NCI-H128 (cell line): ENCODE results near the gene KDM8.

Experiments used
- DNase-seq: peaks from one replicate; lab custom pipeline; 2025; ENCODE audit not compliant: unreplicated experiment; lab: John Stamatoyannopoulos, UW

Gene KDM8

GRCh38 chr16:27265982-27266381, 62.7 kb downstream of the KDM8 start:
- no peak for DNase-seq

DNA sequence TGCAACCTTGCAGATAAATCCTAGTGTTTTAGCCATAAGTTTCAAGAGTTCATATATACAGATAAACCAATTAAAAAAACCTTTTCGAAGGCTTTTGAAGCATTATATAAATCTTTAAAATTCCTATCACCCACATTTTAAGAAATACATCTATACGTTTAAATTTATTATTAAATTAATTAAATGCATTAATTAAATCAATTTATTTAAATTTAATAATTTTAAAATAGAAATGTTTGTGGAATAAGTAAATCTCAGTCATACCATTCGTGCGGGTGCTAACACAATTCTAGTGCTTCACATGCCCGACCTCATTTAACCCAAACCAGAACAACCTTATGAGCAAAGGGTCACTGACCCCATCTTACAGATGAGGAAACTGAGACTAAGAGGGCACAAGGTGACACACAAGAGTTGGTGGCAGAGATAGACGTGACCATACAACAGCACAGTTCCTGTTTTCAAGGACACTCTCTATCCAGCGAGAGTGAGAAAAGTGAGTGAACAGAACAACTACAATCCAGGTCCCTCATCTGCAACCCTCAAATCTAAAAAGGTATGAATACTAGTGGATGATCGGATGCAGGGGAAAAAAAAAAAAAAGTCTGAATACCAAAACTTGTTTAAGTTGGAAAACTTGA, 63.8 kb downstream of the KDM8 start:
- no peak for DNase-seq

DNA sequence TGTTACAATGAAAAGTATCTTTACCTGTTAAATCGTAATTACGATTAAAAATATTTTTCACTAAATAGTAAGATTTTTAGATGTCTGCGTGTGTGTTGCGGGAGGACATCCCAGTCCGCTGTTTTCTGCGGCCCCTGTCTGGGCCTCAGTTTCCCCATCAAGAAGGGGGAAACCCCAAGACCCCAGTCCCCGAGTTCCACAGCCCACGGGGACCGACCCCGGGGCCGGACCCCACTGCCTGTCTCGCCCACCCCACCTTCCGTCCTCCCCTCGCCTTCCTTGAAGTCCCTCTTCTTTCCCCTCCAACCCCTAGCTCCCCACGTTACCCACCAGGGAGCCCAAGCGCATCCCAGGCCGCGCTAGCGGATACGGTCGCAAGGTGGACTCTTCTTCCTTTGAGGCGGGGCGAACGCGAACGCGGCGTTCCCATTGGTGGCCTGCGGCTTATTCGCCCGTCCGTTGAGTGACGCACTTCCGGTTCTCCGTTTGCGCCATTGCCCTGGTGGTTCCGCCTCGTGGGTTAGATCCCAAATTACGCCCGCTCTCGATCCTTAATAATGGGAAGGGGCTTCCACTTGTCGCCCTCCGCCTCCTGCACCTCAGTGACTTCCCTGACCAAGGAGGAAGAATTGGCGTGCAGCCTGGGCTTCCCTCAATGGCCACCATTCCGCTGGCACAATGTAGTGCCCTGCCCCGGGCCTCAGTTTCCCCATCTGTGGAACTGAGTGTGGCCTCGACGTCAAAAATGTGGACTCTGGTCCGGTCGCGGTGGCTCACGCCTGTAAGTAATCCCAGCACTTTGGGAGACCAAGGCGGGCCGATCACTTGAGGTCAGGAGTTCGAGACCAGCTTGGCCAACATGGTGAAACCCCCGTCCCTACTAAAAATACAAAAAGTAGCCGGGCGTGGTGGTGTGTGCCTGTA, 65.3 kb downstream of the KDM8 start, which contains the start of gene NSMCE1:
NSMCE1 (minus strand) TSS at position 397 of the 924 bp plus-strand sequence. CDS start 11,202 bp downstream, outside the sequence.
- DNase-seq: peak; percentile 70

- no peak for DNase-seq
Measured at GRCh38 chr16:27269300-27270150, 66.2 kb downstream of the KDM8 start.

- no peak for DNase-seq
Measured at GRCh38 chr16:27270349-27270748, 67.0 kb downstream of the KDM8 start.
